GM18909 (cell line): ENCODE data around the gene SYT15.
"Not testable (repeated sequence)": the region's sequence is repeated elsewhere in the genome, so short reads cannot be mapped to it uniquely, and the experiment has no call there.

Source experiments
- ATAC-seq: cut with Tn5 transposase; IDR thresholded peaks from one replicate; pipeline ENCODE4 v1.9.1; 2021; ENCODE audit warnings: mild to moderate bottlenecking; ENCODE audit not compliant: unreplicated experiment, poor library complexity

The SYT15 gene

GRCh38 chr10:46640005-46640404 lies 61.1 kb downstream of the SYT15 start:
- ATAC-seq, result not testable (repeated sequence)
